Measurements from ENCODE around the gene MBD3L4.
"Not testable (repeated sequence)": the region's sequence is repeated elsewhere in the genome, so short reads cannot be mapped to it uniquely, and the experiment has no call there.

Gene MBD3L4

DNA sequence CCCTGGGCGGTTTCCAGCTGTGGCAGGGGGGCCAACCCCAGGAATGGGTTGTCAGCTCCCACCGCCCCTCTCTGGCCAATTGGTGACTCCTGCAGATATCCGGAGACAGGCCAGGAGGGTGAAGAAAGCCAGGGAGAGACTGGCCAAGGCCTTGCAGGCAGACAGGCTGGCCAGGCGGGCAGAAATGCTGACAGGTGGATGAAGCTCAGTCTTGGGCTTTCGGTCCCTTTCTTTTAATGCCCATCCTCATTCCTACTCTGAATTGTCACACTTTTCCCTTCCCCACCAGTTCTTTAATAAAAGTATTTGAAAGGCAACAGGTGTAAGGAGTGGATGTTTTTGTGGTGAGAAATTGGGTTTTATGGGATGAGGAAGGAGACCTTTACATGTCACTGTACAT lies 11.4 kb upstream of the MBD3L4 start:
- in situ Hi-C loops (cut with HindIII; ENCODE audit: low sequenced_read_pairs), result not testable (repeated sequence)

GRCh38 chr19:7049021-7049420 lies 9.0 kb upstream of the MBD3L4 start, which contains the start of gene MBD3L2:
Gene MBD3L2 (plus strand): TSS chr19:7049321. CDS start chr19:7049374, 53 bp downstream.
- in situ Hi-C loops (cut with HindIII; ENCODE audit: low sequenced_read_pairs), result not testable (repeated sequence)

- in situ Hi-C loops (cut with HindIII; ENCODE audit: low sequenced_read_pairs), result not testable (repeated sequence)
Measured at GRCh38 chr19:7041563-7041962, 1.6 kb upstream of the MBD3L4 start.

GRCh38 chr19:7030278-7030677 lies 9.7 kb downstream of the MBD3L4 start, which contains the start of gene MBD3L5:
Gene MBD3L5 (plus strand): TSS chr19:7030578. CDS start chr19:7030612, 34 bp downstream.
- in situ Hi-C loops (cut with HindIII; ENCODE audit: low sequenced_read_pairs), result not testable (repeated sequence)

DNA sequence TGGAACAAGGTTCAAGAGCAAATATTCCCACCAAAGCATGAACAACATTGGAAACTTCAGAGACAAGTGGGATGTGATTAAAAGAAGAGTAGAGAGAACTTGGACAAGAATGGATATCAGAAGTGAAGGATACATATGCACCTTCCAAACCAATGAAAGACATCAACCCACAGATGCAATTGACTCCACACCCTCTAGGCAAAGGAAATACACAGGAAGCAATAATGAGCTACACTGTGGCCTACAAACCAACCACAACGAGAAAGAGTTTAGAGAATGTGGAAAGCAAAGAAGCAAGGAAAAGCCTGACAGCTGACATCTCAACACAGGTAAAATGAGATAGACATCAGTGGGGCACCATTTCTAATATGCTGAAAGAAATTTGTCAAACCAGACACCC lies 11.2 kb downstream of the MBD3L4 start:
- in situ Hi-C loops (cut with HindIII; ENCODE audit: low sequenced_read_pairs), result not testable (repeated sequence)

- in situ Hi-C loops (cut with HindIII; ENCODE audit: low sequenced_read_pairs), result not testable (repeated sequence)
Measured at GRCh38 chr19:7021331-7021730, 18.6 kb downstream of the MBD3L4 start, which contains the start of gene MBD3L2B. Gene MBD3L2B (minus strand): TSS chr19:7021431. CDS start chr19:7021397, 34 bp downstream.

- in situ Hi-C loops (cut with HindIII; ENCODE audit: low sequenced_read_pairs), result no loop called here
Measured at GRCh38 chr19:7018828-7019227, 21.2 kb downstream of the MBD3L4 start.

GRCh38 chr19:7013678-7014077 lies 26.3 kb downstream of the MBD3L4 start:
- in situ Hi-C loops (cut with HindIII; ENCODE audit: low sequenced_read_pairs), result no loop called here

DNA sequence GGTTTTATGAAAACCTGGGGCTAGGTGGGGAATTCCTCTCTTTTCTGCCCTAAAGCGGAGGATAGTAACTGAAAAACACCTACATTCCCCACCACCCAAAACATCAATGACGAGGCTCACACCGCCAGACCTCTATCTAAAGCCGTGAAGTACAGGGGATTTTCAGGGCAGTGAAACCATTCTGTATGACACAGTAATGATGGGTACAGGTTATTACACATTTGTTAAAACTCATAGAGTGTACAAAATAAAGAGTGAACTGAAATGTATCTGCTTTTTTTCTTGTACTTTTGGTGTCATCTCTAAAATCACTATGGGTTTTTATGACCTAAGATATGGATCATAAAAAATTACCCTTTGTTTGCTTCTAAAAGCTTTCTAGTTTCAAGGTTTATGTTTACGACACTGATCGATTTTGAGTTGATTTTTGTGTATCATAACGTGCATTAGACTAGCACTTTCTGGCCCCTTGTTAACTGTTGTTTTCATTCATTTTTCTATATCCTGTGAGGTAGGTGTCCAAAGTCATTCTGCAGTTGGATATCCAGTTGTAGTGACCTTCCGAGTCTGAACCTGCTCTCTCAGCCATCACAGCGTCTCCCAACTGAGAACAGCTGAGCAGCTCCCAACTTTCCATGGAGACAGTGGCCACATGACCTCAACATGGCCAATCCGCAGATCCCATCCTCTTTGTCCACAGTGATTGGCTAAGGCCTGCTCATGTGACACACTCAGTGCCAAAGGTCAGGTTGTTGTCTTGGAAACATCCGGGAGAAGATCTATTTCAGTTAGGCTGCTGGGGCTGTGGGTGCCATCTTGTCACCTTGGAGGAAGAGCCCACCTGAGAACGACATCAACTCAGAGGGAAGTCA lies 29.0 kb downstream of the MBD3L4 start:
- in situ Hi-C loops (cut with HindIII; ENCODE audit: low sequenced_read_pairs), result no loop called here

- in situ Hi-C loops (cut with HindIII; ENCODE audit: low sequenced_read_pairs), result no loop called here
Measured at GRCh38 chr19:7007859-7008258, 32.1 kb downstream of the MBD3L4 start.

DNA sequence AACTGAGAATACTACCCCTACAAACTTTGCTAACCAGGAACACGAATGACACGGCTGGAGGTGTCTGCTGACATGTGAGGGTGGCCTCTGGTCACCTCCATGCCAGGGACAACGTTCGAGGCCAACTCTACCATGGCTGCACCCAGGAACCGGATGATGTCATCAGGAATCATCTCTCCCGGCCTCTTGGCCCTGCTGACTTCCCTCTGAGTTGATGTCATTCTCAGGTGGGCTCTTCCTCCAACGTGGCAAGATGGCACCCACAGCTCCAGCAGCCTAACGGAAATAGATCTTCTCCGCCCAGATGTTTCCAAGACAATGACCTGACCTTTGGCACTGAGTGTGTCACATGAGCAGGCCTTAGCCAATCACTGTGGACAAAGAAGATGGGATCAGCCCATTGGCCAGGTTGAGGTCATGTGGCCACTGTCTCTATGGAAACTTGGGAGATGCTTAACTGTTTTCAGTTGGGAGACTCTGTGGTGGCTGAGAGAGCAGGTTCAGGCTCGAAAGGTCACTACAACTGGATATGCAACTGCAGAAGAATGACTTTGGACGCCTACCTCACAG lies 33.8 kb downstream of the MBD3L4 start:
- in situ Hi-C loops (cut with HindIII; ENCODE audit: low sequenced_read_pairs), result no loop called here

DNA sequence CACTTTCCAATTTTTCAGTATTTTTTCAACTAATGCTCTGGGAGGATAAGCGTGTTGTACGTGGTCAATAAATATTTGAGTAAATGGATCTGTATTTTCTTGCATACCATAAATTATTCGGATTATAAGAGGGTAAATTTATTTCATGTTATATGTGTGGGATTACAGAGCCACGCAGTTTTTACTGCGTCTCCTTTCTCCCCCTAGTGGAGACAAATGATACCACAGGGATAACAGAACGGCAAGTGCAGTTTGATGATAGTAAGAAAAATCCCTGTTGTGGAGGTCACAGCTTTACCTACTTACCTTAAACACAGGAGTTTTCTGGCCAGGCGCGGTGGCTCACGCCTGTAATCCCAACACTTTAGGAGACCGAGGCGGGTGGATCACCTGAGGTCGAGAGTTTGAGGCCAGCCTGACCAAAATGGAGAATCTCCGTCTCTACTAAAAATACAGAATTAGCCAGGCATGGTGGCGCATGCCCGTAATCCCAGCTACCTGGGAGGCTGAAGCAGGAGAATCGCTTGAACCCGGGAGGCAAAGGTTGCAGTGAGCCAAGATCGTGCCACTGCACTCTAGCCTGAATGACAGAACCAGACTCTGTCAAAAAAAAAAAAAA lies 35.6 kb downstream of the MBD3L4 start:
- in situ Hi-C loops (cut with HindIII; ENCODE audit: low sequenced_read_pairs), result no loop called here

- in situ Hi-C loops (cut with HindIII; ENCODE audit: low sequenced_read_pairs), result no loop called here
Measured at GRCh38 chr19:7000816-7001215, 39.2 kb downstream of the MBD3L4 start.

DNA sequence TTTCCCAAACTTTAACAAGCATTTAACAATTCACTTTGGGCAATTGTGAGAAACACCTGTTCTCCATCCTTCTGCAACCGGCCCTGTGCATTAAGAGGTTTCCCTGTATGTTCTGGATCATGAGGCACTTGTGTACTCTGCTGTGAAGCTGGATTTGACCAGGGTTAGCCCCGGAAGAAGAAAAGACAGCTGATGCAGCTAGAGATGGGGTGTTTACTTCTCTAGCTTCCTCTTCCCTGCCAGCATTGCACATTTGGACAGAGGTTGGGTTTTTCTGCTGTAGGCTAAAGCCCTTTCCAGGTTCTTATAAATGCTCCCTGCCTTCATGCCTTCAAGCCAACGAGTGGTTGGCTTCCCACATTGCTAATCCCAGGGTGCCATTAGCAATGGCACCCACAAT lies 39.6 kb downstream of the MBD3L4 start:
- in situ Hi-C loops (cut with HindIII; ENCODE audit: low sequenced_read_pairs), result no loop called here

GRCh38 chr19:6999933-7000332 lies 40.0 kb downstream of the MBD3L4 start:
- in situ Hi-C loops (cut with HindIII; ENCODE audit: low sequenced_read_pairs), result no loop called here

DNA sequence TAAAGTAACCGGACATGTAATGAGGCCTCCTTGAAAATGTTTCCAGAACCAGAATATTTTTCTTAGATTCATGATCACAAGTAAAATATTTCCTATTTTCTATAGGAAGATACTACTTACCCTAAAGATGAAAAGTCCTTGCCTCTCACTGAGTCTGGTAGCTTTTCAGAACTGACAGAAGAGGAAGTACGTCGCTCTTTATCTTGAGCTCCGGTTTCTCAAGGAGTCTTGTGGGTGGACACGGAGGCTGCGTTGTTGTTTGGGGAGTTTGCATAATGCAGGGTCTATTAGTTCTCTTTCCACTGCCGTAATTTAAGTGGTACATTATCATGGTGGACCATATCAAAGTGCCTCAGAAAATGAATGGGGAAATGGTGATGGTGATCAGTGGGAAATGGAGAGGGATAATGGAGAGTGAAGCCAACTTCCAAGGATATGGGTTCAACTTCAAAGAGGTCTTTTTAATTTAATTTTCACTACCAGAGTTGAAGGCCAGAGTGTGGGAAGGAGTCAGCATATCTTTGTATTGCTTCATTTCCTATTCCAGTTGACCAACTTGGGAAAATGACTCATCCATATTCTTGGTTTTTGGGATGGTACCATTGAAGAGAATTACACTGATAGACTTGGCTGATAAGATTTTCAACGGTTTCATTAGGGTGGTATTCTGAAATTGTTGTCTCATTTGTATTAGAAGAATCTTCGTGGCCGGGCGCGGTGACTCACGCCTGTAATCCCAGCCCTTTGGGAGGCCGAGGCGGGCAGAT lies 42.1 kb downstream of the MBD3L4 start:
- in situ Hi-C loops (cut with HindIII; ENCODE audit: low sequenced_read_pairs), result no loop called here

GRCh38 chr19:6996810-6997209 lies 43.2 kb downstream of the MBD3L4 start:
- in situ Hi-C loops (cut with HindIII; ENCODE audit: low sequenced_read_pairs), result no loop called here

DNA sequence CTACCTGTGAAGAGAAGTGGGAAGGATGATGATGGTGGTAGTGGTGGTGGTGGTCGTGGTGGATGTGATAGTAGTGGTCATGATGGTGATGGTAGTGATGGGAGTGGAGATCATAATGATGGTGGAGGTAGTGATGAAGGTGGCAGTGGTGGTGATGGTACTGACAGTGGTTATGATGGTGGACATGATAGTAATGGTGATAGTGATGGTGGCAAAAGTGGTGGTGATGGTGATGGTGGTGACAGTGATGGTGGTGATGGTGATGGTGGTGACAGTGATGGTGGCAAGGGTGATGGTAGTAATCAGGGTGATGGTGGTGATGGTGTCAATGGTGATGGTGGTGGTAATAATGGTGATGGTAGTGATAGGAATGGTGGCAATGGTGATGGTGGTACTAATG lies 44.9 kb downstream of the MBD3L4 start:
- in situ Hi-C loops (cut with HindIII; ENCODE audit: low sequenced_read_pairs), result no loop called here

GRCh38 chr19:6988257-6988656 lies 51.7 kb downstream of the MBD3L4 start:
- in situ Hi-C loops (cut with HindIII; ENCODE audit: low sequenced_read_pairs), result no loop called here

- in situ Hi-C loops (cut with HindIII; ENCODE audit: low sequenced_read_pairs), result no loop called here
Measured at GRCh38 chr19:6987850-6988249, 52.1 kb downstream of the MBD3L4 start.
